OCI-LY1 (cell line): Measurements from ENCODE around the gene RBMS1.

ENCODE experiments used
- EZH2 ChIP-seq: fragments of 200-600 bp; sonication (generic), shearing (Covaris generic); IDR thresholded peaks from 2 replicates; pipeline ENCODE4 v1.8.0; 2017; ENCODE audit warnings: borderline replicate concordance, mixed run types, mild to moderate bottlenecking, antibody characterized with exemption, low read length, moderate library complexity, mixed read lengths
- TF ChIP-seq, protein P1 (sequence below): fragments of 200-600 bp; sonication (generic), shearing (Covaris generic); IDR thresholded peaks from 2 replicates; pipeline ENCODE4 v1.5.1; 2017; ENCODE audit warnings: mild to moderate bottlenecking, antibody characterized with exemption, low read length, moderate library complexity, mixed read lengths

DNA sequence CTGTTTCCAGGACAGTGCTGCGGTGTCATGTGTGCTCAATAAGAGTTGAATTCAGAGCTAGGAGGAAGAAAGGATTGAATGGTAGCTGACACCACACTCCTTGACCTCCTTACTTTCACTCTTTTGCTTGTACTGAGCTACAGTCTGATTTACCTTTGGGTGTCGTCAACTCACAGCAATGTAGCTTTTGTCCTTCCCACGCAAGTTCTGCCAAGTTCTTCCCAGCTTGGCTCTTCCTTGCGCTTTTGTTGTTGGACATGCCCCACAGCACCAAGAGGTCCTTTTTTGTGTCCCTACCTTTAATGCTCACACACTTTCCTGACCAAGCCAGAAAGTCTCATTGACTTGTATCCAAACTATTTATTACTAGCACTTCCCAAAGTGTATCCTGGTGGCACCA, 255.2 kb downstream of the RBMS1 start:
- TF ChIP-seq EZH2: no peak
- TF ChIP-seq, protein P1, sequence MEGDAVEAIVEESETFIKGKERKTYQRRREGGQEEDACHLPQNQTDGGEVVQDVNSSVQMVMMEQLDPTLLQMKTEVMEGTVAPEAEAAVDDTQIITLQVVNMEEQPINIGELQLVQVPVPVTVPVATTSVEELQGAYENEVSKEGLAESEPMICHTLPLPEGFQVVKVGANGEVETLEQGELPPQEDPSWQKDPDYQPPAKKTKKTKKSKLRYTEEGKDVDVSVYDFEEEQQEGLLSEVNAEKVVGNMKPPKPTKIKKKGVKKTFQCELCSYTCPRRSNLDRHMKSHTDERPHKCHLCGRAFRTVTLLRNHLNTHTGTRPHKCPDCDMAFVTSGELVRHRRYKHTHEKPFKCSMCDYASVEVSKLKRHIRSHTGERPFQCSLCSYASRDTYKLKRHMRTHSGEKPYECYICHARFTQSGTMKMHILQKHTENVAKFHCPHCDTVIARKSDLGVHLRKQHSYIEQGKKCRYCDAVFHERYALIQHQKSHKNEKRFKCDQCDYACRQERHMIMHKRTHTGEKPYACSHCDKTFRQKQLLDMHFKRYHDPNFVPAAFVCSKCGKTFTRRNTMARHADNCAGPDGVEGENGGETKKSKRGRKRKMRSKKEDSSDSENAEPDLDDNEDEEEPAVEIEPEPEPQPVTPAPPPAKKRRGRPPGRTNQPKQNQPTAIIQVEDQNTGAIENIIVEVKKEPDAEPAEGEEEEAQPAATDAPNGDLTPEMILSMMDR: no peak
